HepG2 (cell line): ENCODE results near the gene STKLD1. TPM values are rescaled to one million over a fixed set of nuclear protein-coding genes. Genes with fewer than 3 reads are reported as not detected.

Source experiments
- AGO2 ChIP-seq: fragments of 200-400 bp; formaldehyde crosslinking; optimal IDR thresholded peaks from 2 replicates; pipeline ENCODE3; 2017; ENCODE audit warnings: mild to moderate bottlenecking, low read depth, low read length, moderate library complexity
- CEBPG ChIP-seq: IDR thresholded peaks from 2 replicates; pipeline ENCODE4 v1.6.1; 2016
- CSRNP2 ChIP-seq: sonication (generic); formaldehyde crosslinking; conservative IDR thresholded peaks from 2 replicates; pipeline ENCODE4 v1.8.0; 2022; ENCODE audit warnings: low read depth, missing genetic modification reagents
- NCOR1 ChIP-seq: fragments of 200-600 bp; sonication (generic); IDR thresholded peaks from 2 replicates; pipeline ENCODE4 v1.7.0; 2017; ENCODE audit warnings: antibody characterized with exemption, low read length, borderline replicate concordance
- NFATC3 ChIP-seq: sonication (generic); formaldehyde crosslinking; IDR thresholded peaks from 2 replicates; pipeline ENCODE4 v1.5.1; 2020; ENCODE audit warnings: mild to moderate bottlenecking, missing genetic modification reagents
- POLR2G ChIP-seq: fragments of 200-400 bp; formaldehyde crosslinking; IDR thresholded peaks from 2 replicates; pipeline ENCODE4 v1.6.1; 2018; ENCODE audit warnings: mild to moderate bottlenecking, low read depth, low read length, moderate library complexity
- SP1 ChIP-seq, 2 experiments: fragments of 450-650 bp in 1 of 2; sonication (generic) in 1 of 2; formaldehyde crosslinking in 1 of 2; IDR thresholded peaks; 2 replicates each; pipeline versions ENCODE4 v1.4.0 to v1.6.1; 2016 to 2020; ENCODE audit warnings: missing genetic modification reagents in 1 of 2
- TOPORS ChIP-seq: sonication (generic); formaldehyde crosslinking; IDR thresholded peaks from 2 replicates; pipeline ENCODE4 v1.8.0; 2023; ENCODE audit warnings: mild to moderate bottlenecking, missing genetic modification reagents
- ZBTB26 ChIP-seq: IDR thresholded peaks from 2 replicates; pipeline ENCODE4 v1.6.1; 2016; ENCODE audit warnings: missing compliant biosample characterization, missing genetic modification reagents, borderline replicate concordance
- ZBTB42 ChIP-seq: sonication (generic); formaldehyde crosslinking; IDR thresholded peaks from 2 replicates; pipeline ENCODE4 v1.5.0; 2020; ENCODE audit warnings: mild to moderate bottlenecking, missing genetic modification reagents
- ZFP36 ChIP-seq: fragments of 150-350 bp; IDR thresholded peaks from 2 replicates; pipeline ENCODE4 v1.6.1; 2018; ENCODE audit warnings: borderline replicate concordance, low read length, low read depth; ENCODE audit not compliant: partially characterized antibody
- ZMAT5 ChIP-seq: sonication (generic); formaldehyde crosslinking; IDR thresholded peaks from 2 replicates; pipeline ENCODE4 v1.5.0; 2020; ENCODE audit warnings: mild to moderate bottlenecking, low read depth, missing genetic modification reagents, borderline replicate concordance
- ZNF563 ChIP-seq: sonication (generic); formaldehyde crosslinking; IDR thresholded peaks from 2 replicates; pipeline ENCODE4 v1.8.0; 2022; ENCODE audit warnings: mild to moderate bottlenecking, moderate library complexity, missing genetic modification reagents
- ZNF605 ChIP-seq: sonication (generic); formaldehyde crosslinking; IDR thresholded peaks from 2 replicates; pipeline ENCODE4 v1.8.0; 2022; ENCODE audit warnings: mild to moderate bottlenecking, missing genetic modification reagents
- ZNF674 ChIP-seq: sonication (generic); formaldehyde crosslinking; IDR thresholded peaks from 2 replicates; pipeline ENCODE4 v1.5.0; 2020; ENCODE audit warnings: low read depth, mild to moderate bottlenecking, missing genetic modification reagents
- polyA plus RNA-seq, 8 experiments: library from polyadenylated mRNA; depleted of rRNA in 3 of 8; stranded (reverse) in 7 of 8; unstranded in 1 of 8; fragments of >200 nt; fragmentation: Illumina TruSeq in 4 of 8; extraction: Trizol in 4 of 8; gene quantifications; 2 replicates each; pipeline versions ENCODE4 v1.2.1 to v1.2.3, GENCODE V29; 2011 to 2016; ENCODE audit warnings: low read depth in 4 of 8, missing spikeins in 1 of 8, mixed read lengths in 1 of 8; ENCODE audit not compliant: insufficient read depth in 1 of 8
- total RNA-seq, 5 experiments: library from RNA; depleted of rRNA; stranded (reverse); fragments of >200 nt; fragmentation: Illumina TruSeq; extraction: Trizol; gene quantifications; 2 replicates each; pipeline ENCODE4 v1.2.3, GENCODE V29; 2016; ENCODE audit warnings: low read depth in 1 of 5
- TF ChIP-seq, protein P1 (sequence below), 2 experiments: IDR thresholded peaks; 2 replicates each; pipeline ENCODE4 v1.6.1; 2011 to 2012; ENCODE audit warnings: low read length in 2 of 2, borderline replicate concordance in 1 of 2, low read depth in 1 of 2, mild to moderate bottlenecking in 1 of 2, moderate library complexity in 1 of 2
- TF ChIP-seq, protein P2 (sequence below): sonication (generic); formaldehyde crosslinking; IDR thresholded peaks from 2 replicates; pipeline ENCODE4 v1.4.0; 2020; ENCODE audit warnings: missing genetic modification reagents, mild to moderate bottlenecking, borderline replicate concordance

Gene STKLD1
- total and polyA plus RNA-seq, 2 of the 13 experiments (the other 11 are each of a cell fraction or from before 2014, with no cell fraction given), result 1.5 to 2.2 TPM

DNA sequence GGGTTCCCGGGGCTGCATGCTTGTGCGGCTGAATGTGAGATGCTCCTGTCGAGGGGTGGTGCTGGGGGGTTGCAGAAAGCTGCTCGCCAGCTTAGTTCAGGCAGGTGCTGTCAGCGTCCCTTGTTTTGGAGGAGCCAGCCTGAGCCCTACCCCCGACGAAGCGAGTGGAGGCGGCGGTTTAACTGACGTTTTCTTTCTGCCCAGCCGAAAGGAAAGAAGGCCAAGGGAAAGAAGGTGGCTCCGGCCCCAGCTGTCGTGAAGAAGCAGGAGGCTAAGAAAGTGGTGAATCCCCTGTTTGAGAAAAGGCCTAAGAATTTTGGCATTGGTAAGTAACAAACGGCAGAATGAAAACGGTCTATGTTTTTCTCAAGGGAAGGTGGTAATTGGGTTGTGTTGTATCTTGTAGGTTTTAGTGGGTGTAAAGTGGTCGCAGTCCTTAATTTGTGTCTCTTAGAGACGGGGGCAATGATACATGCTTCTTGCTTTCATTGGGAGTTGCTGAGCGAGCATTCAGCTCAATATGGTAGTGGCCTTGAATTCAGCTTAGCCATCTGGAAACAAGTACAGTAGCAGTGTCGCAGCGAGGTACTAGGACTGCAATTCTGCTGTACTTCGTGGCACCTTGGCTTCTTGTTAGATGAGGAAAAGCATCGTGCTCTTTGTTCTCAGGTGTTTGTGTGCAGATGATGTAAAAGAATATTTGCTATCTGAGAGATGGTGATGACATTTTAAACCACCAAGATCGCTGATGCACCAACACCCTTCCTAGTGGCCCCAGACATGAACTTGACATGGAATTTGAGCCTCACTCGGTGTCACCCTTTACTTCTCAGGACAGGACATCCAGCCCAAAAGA, 27.2 kb upstream of the STKLD1 start (continued):
- TF ChIP-seq ZNF605 (CRISPR knock-in tag), result 0 out of 2 replicates have a peak, but pooled peaks have one; percentile 49
- TF ChIP-seq, protein P1, sequence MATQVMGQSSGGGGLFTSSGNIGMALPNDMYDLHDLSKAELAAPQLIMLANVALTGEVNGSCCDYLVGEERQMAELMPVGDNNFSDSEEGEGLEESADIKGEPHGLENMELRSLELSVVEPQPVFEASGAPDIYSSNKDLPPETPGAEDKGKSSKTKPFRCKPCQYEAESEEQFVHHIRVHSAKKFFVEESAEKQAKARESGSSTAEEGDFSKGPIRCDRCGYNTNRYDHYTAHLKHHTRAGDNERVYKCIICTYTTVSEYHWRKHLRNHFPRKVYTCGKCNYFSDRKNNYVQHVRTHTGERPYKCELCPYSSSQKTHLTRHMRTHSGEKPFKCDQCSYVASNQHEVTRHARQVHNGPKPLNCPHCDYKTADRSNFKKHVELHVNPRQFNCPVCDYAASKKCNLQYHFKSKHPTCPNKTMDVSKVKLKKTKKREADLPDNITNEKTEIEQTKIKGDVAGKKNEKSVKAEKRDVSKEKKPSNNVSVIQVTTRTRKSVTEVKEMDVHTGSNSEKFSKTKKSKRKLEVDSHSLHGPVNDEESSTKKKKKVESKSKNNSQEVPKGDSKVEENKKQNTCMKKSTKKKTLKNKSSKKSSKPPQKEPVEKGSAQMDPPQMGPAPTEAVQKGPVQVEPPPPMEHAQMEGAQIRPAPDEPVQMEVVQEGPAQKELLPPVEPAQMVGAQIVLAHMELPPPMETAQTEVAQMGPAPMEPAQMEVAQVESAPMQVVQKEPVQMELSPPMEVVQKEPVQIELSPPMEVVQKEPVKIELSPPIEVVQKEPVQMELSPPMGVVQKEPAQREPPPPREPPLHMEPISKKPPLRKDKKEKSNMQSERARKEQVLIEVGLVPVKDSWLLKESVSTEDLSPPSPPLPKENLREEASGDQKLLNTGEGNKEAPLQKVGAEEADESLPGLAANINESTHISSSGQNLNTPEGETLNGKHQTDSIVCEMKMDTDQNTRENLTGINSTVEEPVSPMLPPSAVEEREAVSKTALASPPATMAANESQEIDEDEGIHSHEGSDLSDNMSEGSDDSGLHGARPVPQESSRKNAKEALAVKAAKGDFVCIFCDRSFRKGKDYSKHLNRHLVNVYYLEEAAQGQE (IDR thresholded peaks at IDR 0.05; ENCODE audit: borderline replicate concordance in 1 of 2, low read depth in 1 of 2, low read length in 2 of 2), result no peak
- TF ChIP-seq ZBTB42 (CRISPR knock-in tag), result no peak
- TF ChIP-seq ZNF563 (CRISPR knock-in tag), result 0 out of 2 replicates have a peak, but pooled peaks have one; percentile 19
- TF ChIP-seq TOPORS (CRISPR knock-in tag), result 0 out of 2 replicates have a peak, but pooled peaks have one; percentile 58
- no peak for TF ChIP-seq ZMAT5
- 0 out of 2 replicates have a peak, but pooled peaks have one; percentile 41 for TF ChIP-seq POLR2G
- peak; percentile 89 for TF ChIP-seq AGO2
- 0 out of 2 replicates have a peak, but pooled peaks have one; percentile 1 for TF ChIP-seq NCOR1
- TF ChIP-seq ZBTB26, result no peak
- no peak for TF ChIP-seq ZFP36
- TF ChIP-seq, protein P2, sequence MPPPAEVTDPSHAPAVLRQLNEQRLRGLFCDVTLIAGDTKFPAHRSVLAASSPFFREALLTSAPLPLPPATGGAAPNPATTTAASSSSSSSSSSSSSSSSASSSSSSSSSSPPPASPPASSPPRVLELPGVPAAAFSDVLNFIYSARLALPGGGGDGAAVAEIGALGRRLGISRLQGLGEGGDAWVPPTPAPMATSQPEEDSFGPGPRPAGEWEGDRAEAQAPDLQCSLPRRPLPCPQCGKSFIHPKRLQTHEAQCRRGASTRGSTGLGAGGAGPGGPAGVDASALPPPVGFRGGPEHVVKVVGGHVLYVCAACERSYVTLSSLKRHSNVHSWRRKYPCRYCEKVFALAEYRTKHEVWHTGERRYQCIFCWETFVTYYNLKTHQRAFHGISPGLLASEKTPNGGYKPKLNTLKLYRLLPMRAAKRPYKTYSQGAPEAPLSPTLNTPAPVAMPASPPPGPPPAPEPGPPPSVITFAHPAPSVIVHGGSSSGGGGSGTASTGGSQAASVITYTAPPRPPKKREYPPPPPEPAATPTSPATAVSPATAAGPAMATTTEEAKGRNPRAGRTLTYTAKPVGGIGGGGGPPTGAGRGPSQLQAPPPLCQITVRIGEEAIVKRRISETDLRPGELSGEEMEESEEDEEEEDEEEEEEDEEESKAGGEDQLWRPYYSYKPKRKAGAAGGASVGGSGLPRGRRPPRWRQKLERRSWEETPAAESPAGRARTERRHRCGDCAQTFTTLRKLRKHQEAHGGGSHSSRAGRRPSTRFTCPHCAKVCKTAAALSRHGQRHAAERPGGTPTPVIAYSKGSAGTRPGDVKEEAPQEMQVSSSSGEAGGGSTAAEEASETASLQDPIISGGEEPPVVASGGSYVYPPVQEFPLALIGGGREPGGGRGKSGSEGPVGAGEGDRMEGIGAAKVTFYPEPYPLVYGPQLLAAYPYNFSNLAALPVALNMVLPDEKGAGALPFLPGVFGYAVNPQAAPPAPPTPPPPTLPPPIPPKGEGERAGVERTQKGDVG, result no peak
- TF ChIP-seq SP1 (IDR thresholded peaks at IDR 0.05), result no peak
- TF ChIP-seq SP1 (CRISPR knock-in tag; IDR thresholded peaks at IDR 0.05), result no peak
- no peak for TF ChIP-seq NFATC3 (CRISPR knock-in tag)
- no peak for TF ChIP-seq CEBPG (CRISPR knock-in tag)
- TF ChIP-seq CSRNP2 (CRISPR knock-in tag), result no peak
- TF ChIP-seq ZNF674 (CRISPR knock-in tag), result no peak; the same call in 1 of the 2 replicates
